Stimulated activated CD8-positive, alpha-beta memory T cell treated with anti-CD3 and anti-CD28 coated beads, Interleukin-4, amount 100 ng/mL, for 48 hours (primary cell): ENCODE results near the gene NUP153.
"Not testable (repeated sequence)": the region's sequence is repeated elsewhere in the genome, so short reads cannot be mapped to it uniquely, and the experiment has no call there.

ENCODE experiments used
- DNase-seq: peaks from one replicate; pipeline ENCODE4 v3.0.0-alpha.2; 2020

NUP153 gene

GRCh38 chr6:17599877-17600526 is 106.7 kb downstream of the NUP153 start, which contains the start of gene FAM8A1:
Gene FAM8A1 (plus strand): TSS chr6:17600302. CDS start chr6:17600410, 108 bp downstream.
- DNase-seq = peak; percentile 99

- DNase-seq = no peak
These were observed 110.6 kb downstream of the NUP153 start for GRCh38 chr6:17596085-17596484.

GRCh38 chr6:17593246-17593645 is 113.5 kb downstream of the NUP153 start:
- DNase-seq = no peak

GRCh38 chr6:17591287-17591686 is 115.4 kb downstream of the NUP153 start:
- DNase-seq = no peak

GRCh38 chr6:17589406-17590096 is 117.2 kb downstream of the NUP153 start:
- no peak for DNase-seq

GRCh38 chr6:17588011-17588410 is 118.7 kb downstream of the NUP153 start:
- DNase-seq = no peak

GRCh38 chr6:17586623-17587022 is 120.1 kb downstream of the NUP153 start:
- DNase-seq = not testable (repeated sequence)

GRCh38 chr6:17585766-17586490 is 120.8 kb downstream of the NUP153 start:
- DNase-seq = no peak

- DNase-seq = no peak
These were observed 122.4 kb downstream of the NUP153 start for GRCh38 chr6:17584241-17584803.

GRCh38 chr6:17583811-17584210 is 122.9 kb downstream of the NUP153 start:
- no peak for DNase-seq

- not testable (repeated sequence) for DNase-seq
These were observed 125.4 kb downstream of the NUP153 start for GRCh38 chr6:17581282-17581681.

GRCh38 chr6:17580518-17581048 is 126.1 kb downstream of the NUP153 start:
- peak; percentile 57 for DNase-seq

- no peak for DNase-seq
These were observed 129.7 kb downstream of the NUP153 start for GRCh38 chr6:17577059-17577458.

- no peak for DNase-seq
These were observed 131.7 kb downstream of the NUP153 start for GRCh38 chr6:17574866-17575560.

- DNase-seq = no peak
These were observed 141.3 kb downstream of the NUP153 start for GRCh38 chr6:17565399-17565798.
